NCI-H526 (cell line): ENCODE measurements around the gene SIPA1L3.

ENCODE experiments used
- DNase-seq, 2 experiments: peaks; one replicate each; lab custom pipeline; 2025; lab: John Stamatoyannopoulos, UW

Gene SIPA1L3

GRCh38 chr19:37995346-37995745, 88.3 kb downstream of the SIPA1L3 start:
- no peak for DNase-seq

DNA sequence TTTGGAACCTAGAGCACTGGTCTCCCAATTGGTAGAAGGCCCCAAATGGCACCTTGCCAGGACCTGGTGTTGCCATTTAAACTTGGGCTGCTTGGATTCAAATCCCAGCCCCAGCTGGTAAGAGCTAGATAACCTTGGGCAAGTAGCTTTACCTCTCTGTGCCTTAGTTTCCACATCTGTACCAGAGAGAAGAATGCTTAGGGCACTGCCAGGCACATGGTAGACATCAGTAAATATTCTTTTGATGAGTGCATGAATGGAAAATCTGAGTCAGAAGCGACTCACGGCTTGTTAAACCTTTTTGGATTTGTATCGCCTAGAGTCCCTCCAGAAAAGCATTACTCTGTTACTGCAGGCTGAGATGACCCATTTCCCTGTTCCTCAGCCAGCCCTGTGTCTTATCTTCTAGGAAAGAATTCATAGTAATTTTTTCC, 90.9 kb downstream of the SIPA1L3 start:
- no peak for DNase-seq

GRCh38 chr19:37998801-37999308, 91.8 kb downstream of the SIPA1L3 start:
- DNase-seq, result no peak

DNA sequence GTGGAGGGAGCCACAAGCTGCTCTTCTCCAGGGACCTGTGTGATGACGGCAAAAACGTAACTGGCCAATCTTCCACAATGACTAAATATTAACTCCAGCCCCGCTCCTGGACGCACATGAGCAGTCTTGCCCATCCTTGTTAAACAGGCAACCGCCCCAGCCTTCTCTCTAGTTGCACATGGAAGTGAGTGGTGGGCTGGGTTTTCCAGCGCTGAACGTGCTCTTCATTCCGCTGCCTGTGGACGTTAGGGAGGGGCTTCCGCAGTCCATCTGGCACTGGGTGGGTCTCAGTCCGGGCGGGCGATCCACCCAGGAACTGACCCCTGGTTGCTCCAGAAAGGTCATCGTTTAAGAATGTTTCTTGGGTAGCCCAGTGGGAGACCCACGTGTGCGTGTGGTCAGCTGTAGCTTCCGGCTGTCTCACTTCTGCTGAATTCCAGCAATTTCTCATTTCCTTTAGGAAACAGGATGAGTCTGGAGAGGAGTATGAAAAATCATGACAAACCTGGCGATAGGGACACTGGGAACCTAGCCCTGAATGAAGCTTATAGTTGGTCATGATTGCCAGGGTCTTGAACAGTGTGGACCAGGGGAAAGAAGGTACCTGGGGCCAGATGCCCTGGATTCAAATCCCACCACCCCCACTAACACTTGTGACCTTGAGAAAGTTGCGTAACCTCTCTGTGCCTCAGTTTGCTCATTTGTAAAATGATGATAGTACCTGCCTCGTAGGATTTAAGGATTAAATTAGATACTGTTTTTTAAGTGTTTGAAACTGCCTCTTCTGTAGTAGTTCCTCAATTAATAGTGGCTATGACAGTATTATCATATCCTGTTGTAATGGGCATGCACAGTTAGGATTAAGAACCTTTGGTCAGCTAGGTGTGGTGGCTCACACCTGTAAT, 92.6 kb downstream of the SIPA1L3 start:
- DNase-seq, result peak in 1 of 2 experiments; percentile 14

DNA sequence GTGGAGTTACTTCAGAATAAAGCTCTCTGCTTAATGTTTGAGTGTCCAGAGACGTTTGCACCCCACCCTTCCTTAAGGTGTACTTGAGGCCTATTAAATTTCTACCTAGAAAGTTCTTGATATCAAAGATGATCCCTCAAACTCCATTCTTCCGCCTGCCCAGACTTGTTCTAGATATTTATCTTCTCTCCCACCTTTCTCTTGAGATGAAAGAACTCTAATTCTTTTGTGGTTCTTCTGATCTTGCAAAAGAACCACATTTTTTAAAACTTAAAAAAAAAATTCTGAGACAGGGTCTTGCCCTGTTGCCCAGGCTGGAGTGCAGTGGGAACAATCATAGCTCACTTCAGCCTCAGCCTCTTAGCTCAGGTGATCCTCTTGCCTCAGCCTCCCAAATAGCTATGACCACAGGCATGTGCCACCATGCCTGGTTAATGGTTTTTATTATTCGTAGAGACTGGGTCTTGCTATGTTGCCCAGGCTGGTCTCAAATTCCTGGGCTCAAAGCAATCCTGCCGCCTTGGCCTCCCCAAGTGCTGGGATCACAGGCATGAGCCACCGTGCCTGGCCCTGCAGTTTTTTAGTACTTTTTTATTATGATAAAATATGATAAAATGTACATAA, 94.3 kb downstream of the SIPA1L3 start:
- DNase-seq, result no peak

DNA sequence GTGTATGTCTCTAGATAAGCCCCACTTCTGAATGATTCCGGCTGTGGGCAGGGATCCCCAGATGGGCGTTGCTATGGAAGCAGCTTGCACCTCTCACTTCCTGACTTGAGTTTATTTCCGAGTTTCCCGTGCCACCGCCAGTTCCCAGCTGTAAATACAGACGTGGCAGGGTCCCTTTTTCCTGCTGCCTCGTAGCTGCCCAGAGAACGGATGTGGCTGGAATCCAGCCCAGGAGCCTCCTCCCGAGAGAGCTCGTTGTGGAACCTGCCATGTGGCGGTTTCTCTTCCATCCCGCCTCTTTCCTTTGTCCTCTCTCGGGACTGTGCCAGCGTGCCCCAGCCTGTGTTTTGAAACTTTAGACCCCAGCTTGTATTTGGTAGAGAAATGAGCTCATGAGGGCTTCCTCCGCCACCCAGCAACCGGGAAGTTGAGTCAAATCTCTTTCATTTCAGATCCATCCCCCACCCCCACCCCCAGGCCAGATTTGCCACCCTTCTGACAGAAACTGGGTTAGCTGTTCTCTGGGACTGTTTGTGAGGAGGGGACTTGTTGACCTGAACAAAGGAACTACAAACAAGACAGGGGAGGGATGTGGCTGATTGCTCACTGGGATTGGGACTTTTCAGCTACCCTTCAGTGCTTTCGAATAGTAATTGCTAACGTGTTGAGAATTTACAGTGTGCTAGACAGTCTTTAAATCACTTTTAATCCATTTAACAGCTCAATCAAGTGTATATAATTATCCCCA, 96.6 kb downstream of the SIPA1L3 start:
- peak; percentile 43 to 73 for DNase-seq

- no peak for DNase-seq
Observed at GRCh38 chr19:38004186-38004520, 97.1 kb downstream of the SIPA1L3 start.

- DNase-seq, result peak; percentile 88 to 89
Observed at GRCh38 chr19:38004521-38005223, 97.7 kb downstream of the SIPA1L3 start.

- DNase-seq, result no peak
Observed at GRCh38 chr19:38005224-38005614, 98.2 kb downstream of the SIPA1L3 start.

- DNase-seq, result no peak
Observed at GRCh38 chr19:38006361-38007045, 99.5 kb downstream of the SIPA1L3 start.

- no peak for DNase-seq
Observed at GRCh38 chr19:38009650-38010242, 102.7 kb downstream of the SIPA1L3 start.

GRCh38 chr19:38011426-38011825, 104.4 kb downstream of the SIPA1L3 start:
- no peak for DNase-seq

- no peak for DNase-seq
Observed at GRCh38 chr19:38012290-38012689, 105.3 kb downstream of the SIPA1L3 start.

- DNase-seq, result no peak
Observed at GRCh38 chr19:38012944-38013343, 105.9 kb downstream of the SIPA1L3 start.

DNA sequence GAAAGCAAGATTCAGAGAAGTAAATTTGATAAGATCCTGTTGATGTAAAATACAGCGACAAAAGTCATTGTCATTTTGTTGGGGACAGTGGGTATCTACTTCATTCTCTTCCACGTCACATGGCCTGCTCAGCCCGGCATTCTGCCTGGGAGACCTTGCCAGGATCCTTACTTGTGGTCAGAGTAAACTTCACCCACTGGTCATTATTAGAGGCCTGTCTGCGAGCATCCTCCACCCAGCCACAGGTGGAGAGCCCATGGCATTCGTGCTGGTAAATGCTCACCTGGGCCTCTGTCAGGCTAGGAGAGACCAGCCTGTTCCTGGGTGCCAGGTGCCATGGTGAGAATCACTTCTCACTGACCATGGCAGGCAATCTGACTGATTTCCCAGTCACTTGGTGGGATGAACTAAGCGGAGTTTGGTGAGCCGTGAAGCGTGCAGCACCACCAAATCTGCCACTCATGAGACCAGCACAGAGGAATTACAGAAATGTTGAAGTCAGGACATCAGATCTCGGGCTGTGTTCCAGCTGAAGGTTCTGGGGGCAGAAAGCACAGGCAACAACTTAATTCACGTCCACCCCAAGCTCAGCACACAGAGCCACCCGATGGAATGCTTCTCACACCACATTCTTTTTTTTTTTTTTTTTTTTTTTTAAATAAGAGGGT, 107.0 kb downstream of the SIPA1L3 start:
- no peak for DNase-seq

GRCh38 chr19:38015216-38015615, 108.2 kb downstream of the SIPA1L3 start:
- DNase-seq, result no peak

DNA sequence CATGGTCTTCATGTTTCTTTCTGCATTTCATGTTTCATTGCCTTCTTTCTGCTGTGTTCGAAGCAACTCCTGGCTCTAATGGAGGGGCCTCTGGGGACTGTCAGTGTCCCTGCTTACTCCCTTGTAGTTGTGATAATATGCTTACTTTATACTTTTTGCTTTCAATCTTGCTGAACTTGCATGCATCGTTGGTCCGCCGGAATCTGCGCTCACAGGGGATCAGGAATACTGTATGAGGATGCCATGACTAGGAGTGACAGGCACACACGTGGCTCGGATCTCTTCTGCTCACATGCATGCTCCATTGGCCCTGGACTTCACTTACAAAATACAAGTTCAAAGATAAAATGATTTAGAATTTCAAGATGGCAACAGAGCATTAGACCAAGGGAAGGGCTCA, 108.8 kb downstream of the SIPA1L3 start:
- no peak for DNase-seq

DNA sequence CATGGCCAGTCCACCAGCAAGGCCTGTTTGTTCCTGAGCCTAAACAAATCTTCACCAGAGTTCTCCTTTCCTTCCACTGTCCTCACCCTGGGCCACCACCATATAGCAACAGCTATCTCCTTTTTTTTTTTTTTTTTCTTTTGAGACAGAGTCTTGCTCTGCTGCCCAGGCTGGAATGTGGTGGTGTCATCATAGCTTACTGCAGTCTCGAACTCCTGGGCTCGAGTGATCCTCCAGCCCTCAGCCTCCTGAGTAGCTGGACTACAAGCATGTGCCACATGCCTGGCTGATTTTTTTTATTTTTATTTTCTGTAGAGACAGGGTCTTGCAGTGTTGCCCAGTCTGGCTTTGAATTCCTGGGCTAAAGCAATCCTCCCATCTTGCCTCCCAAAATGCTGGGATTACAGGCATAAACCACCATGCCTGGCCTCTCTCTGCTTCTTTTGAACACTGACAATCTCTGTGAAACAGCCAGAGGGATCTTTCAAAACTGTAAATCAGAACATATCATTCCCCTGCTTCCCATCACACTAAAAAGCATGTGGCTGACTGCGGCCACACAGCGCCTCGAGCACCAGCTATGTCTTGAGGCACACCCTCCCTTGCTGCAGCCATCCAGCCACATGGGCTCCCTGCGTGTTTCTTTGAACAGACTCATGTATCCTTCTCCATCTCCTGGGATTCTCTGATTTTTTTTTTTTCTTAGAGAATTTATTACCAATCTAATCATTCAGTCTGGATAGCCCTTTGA, 110.6 kb downstream of the SIPA1L3 start:
- no peak for DNase-seq

GRCh38 chr19:38018694-38019395, 111.8 kb downstream of the SIPA1L3 start:
- no peak for DNase-seq
